SK-N-MC (cell line): ENCODE data around the gene OR11A1.

Experiments used
- EZH2 ChIP-seq: fragments of 200-600 bp; sonication (generic); IDR thresholded peaks from one replicate; pipeline ENCODE4 v1.6.1; 2017; ENCODE audit warnings: antibody characterized with exemption
- FOXP2 ChIP-seq: optimal IDR thresholded peaks from 2 replicates; pipeline ENCODE3; 2011; ENCODE audit warnings: mild to moderate bottlenecking, moderate library complexity; ENCODE audit not compliant: insufficient read depth; ENCODE audit errors: extremely low read length, control extremely low read depth
- POLR2AphosphoS5 ChIP-seq: IDR thresholded peaks from 2 replicates; pipeline ENCODE4 v1.6.1; 2012; ENCODE audit warnings: mild to moderate bottlenecking, low read depth, low read length, borderline replicate concordance

GRCh38 chr6:29504961-29505360 lies 48.1 kb upstream of the OR11A1 start:
- no peak for TF ChIP-seq EZH2
- no peak for TF ChIP-seq POLR2AphosphoS5
- TF ChIP-seq FOXP2: no peak
